Stimulated activated CD8-positive, alpha-beta memory T cell treated with anti-CD3 and anti-CD28 coated beads, Interleukin-7, amount 100 ng/mL, for 4 hours (primary cell): ENCODE results near the gene GNAT1.

ENCODE experiments used
- DNase-seq, 2 donors: peaks; one replicate each; pipeline ENCODE4 v3.0.0-alpha.2; 2020; ENCODE audit warnings: low read depth in 2 of 2

The GNAT1 gene

DNA sequence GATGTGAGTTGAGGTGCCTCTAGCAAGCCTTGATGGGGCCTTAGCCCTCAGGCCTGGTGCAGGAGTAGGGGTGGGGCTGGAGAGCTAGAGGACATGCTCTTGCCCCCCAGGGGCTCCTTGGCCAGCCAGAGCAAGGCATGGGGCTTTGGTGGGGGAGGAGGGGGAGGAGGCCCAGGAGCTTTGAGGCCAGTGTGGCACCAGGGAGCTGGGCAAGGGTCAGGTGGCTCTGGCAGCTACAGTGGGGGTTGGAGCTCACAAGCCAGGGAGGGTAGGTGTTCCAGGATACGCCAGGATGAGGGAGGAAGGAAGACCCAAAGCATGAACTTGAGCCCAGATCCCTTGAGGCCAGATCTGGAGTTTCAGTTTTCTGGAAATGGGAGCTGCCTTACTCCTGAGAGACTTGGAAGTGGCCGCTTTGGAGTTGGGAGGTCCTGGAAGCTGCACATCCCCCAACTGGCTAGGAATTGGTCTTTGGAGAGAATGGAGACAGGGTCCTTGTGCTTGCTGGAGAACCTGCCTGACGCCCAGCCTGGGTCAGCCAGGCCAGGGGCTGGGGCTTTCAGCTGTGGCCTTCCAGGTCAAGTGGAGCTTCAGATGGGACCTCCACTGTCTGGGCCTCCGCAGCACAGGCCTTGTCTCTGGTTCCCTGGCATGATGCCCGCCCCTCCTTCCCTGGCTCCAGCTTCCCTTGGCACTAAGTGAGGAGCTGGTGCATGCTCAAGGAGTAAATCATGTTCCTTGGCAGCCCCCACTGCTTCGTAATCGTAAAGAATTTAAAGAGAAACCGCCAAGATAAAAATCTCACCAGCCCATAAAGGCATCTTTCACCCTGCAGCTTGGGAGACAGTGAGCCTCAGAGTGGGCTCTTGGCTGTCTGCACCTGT is 27.6 kb upstream of the GNAT1 start:
- no peak for DNase-seq

DNA sequence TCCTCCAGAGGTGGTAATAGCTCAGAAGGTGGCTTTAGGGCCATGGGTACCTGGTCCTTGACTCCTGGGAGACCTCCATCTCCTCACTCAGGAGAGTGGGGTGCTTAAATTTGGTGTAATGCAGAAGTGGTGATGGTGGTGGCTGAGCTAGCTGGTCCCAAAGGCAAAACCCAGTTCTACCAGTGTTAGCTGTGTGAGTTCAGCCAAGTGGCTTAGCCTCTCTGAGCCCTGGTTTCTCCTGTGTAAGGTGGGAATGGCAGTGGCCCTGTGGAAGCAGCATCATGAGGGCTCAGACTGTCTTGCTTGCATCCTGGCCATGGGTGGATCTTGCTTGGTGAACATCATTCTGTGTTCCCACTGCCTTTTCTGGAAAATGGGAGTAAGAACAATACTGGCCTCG is 26.9 kb upstream of the GNAT1 start:
- no peak for DNase-seq

DNA sequence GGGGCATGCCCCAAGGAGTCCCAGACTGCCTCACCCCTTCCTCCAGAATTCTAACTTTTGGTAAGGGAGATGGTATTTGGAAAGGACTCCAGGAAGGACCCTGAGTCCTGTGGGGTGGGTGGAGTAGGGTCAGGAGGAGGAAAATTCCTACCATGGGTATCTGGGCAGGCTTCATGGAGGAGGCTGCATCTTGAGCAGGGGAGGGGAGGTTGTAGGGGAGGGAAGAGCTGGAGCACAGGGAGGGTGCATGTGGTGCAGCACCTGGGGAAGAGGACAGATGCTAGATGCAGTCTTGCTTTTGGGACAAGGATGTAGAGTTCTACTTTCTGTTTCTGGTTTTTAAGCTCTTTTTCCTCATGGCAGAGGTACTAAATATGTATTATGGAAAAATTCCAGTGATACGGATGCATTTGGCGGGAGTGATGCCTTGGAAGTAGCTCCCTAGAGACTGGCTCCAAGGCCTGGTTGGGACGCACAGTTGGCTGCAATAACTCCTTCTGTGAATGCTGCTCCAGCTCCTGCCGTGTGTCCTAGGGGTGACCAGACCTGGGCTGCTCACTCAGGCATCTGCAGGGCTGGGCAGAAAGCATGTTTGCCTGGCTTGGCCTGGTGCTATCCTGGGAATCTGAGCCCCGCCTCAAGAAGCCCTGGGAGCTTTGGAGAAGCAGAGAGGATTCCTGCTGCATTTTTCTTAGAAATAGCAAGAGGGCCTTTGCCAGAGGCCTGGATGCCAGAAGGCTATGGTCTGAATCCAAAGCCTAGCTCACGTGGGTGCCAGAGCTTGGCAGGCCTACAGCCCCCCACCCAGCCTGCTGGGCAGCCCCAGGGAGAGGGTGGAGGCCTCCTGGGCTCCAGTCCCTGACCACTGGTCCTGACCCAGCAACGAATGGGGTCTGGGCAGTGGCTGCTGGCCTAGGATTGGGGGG is 26.2 kb upstream of the GNAT1 start:
- DNase-seq = no peak

DNA sequence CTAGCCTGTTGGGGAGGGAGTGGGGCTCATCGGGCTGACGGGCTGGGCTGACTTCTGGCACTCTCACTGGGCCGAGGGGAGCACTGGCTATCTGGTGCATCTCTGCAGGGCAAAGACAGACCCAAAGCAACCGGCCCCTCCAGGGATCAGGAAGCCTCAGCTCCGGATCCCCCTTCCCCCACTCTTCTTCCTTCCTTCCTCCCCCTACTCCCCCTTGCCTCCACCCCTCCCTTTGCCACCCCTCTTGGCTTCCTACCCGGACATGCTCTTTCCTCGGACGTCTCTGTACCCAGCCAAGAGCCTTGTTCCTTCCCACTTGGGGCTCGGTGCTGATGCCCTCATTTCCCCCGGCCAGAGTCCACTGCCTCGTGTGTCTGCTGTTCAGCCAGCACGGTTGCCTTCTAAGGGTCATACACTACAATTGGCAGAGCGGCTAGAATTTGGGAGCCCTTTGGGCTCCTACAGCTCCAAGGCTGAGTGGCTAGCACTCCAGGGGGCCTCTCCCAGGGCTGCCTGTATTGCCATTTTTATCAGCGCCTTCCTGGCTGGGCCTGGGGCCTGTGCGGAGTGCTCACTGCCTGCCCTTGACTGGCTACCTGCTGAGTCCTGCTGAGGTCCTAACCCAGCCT is 25.4 kb upstream of the GNAT1 start:
- no peak for DNase-seq

DNA sequence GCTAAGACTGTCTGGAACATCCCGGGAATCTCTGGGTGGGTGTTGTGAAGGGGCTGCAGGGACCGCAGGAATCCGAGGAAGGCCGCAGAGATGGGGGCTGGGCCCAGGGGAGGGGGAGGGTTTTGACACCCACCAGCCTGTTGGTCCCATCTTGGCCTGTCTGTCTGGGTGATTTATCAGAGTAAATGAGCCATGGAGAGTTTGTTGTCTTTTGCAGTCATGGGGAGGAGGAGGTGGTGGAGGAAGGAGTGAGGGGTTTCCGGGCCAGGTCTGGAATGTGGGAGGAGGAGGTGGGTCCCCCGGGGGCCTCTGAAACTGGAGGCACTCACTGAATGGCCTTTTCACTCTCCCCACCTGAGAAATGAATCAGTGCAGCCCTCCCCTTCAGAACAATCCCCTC is 24.8 kb upstream of the GNAT1 start:
- DNase-seq = no peak

DNA sequence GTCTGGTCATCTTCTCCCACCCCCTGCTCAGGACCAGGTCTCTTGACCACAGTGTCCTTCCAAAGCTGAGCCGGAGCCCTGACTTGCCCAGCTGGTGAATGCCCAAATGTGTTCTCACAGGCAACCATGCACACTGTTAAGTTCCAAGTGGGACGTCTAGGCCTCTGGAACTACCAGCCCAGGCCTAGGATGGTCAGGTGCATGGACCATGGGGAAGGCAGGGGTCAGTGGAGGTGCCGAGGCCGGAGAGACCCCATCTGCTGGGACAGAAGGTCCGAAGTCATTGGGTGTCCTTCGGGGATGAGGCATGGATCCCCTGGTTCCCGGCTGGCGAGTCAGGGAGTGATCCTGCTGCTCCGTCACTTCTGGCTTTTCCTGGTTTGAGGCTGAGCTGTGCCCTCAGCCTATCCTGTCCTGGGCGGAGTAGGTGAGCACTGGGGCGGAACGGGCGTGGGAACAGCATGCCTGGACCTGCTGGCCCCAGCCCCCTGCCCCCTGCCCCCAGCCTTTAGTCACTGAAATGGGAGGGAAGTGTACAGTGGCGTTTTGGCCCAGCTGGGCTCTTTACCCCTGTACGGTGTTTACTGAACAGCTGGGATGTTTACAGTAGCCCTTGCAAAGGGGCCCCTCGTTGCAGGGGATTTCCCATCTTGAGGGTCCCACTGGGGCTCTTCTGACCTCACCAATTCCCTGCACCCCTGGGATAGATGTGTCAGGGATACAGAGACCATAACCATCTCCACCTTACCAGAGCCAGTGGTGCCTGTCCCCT is 24.2 kb upstream of the GNAT1 start:
- DNase-seq = no peak

DNA sequence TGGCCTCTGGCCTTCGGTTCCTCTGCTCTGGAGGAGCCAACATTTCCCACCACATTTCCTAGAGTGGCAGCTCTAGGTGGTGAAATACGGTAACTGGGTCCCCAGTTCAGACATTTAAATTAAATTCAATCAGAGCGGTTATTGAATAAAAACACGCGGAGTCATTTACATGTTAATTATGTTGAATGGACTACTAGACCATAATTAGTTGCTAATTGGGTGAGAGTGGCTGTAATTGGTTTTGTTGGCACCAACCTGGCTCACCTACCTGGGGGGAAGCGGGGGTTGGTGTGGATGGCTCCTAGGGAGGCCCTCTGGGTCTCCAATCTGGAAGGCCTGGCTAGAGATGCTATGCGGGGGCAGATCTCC is 23.6 kb upstream of the GNAT1 start:
- no peak for DNase-seq

DNA sequence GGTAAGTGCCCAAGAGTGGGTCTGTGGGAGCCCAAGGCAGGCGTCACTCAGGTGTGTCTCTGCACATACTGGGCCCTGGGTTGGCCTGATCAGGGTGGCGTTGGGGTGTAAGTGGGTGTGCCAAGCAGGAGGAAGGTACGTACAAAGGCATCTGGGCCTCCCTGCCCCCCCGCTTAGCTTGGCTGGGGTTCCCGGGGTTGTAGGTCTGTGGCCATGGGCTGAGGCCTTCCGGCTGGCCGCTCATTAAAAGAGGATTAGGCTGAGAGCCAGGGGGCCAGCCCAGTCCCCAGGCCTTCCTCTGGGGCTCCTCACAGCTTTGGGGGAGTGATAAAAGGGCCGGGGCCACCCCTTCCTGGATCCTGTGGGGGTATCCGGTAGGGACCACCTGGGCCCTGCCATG is 23.0 kb upstream of the GNAT1 start:
- no peak for DNase-seq

DNA sequence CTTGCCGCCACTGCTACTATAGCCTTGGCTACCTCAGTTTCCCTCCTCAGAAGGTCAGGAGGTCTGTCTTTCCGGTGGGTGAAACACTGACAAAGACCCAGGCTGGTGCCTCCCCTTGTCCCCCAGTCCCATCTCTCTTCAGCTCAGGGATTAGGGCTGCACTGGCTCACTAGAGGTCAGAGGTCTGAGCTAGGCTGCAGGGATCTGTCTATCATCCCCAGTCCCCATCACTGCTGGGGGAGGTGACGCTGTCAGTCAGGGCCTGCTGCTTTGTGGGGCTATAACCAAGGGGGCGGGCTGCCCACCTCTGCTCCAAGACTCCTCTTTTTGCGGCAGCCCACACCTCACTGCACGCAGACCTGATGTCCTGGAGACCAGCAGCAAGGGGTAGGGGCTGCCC is 22.6 kb upstream of the GNAT1 start:
- no peak for DNase-seq

DNA sequence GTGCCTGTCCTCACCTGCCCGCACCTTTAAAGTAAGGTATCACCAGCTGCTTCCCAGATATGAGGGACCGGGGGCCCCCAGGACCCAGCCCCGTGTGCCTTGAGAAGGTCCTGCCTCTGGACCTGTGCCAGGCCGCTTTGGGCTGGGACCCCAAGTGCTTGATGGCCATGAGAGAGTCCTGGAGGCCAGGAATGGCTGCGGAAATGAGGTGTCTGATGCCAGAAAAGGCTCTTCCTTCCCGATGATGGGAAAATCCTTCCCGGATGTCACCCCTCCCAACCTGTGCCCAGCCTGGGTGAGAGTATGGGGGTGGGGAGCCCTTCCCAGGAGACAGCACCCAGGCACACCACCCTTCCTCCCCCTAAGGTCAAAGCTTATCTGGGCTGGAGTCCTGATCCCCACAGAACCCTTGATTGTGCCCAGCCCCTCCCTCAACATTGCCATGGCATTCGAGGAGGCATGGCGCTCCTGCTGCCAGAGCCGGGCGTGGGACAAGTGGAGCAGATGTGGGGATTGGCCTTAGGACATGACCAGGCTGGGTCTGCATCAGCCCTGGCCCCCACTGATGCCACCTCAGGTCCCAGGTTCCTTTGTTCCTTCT is 22.1 kb upstream of the GNAT1 start:
- no peak for DNase-seq

DNA sequence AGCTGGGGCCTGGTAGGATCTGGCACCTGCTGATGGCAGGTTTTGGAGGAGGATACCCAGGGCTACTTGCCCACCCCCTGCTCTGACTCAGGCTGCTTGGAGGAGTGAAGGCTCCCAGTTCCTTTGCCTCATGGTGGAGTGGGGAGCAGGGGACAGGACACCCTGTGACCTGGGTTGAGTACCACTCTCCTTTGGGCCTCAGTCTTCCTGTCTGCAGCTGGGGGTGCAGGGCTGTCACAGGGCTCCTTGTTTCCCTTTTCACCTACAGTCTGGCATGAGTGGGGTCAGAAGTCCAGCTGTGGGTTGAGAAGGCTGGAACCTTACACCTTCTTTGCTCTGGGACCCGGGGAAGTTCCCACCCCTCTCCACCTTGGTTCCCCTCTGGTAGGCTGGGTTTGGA is 21.6 kb upstream of the GNAT1 start:
- no peak for DNase-seq

DNA sequence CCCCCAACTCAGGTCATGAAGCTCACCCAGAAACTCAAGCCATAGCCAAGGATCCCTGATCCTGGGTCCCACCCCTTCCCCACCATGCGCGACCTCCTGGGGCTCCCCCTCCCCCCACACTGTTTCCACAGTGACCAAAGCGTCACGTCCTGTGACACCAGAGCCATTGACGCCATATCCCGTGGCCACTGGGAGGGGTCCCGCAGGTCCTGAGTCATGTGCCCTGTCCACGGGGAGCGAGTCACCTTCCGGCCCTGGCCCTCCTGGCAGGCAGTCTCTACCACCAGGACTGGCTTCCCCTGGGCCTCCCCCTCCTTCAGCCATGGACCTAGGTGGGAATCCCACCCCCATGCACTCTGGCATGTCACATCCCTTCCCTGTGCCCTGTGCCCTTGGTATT is 20.7 kb upstream of the GNAT1 start:
- DNase-seq = no peak

DNA sequence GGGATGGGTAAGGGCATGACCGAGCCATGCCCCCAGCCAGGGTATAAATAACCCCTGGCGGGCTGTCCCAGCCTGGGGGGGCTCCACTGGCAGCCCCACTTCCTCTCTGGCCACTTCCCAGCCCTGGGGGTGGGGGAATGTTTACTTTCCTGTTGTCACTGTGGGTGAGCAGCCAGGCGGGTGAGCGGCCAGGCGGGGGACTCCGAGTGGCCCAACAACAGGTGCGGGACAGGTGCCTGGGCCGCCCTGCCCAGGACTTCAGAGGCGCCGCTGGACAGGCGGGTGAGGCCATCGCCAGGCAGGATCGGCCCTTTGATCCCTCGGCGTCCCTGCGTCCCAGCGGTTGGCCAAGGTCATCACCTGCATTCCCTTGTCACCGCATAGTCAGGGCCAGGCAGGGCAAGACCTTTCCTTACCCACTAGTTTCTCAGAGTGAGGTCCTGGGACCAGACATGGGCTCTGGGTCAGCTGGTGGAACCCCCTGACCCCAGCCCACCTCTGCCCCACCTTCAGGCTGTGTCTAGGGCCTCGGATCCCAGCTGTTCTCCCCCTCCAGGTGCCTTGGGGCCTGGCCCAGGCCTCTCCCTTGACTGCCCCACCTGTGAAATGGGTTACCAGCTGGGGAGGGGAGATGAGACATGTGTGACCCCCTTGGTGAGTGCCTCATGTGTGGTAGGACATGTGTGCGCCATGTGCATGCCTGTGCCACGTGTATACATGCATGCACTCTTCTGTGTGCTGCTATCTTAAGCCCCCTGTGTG is 19.7 kb upstream of the GNAT1 start:
- DNase-seq = no peak

DNA sequence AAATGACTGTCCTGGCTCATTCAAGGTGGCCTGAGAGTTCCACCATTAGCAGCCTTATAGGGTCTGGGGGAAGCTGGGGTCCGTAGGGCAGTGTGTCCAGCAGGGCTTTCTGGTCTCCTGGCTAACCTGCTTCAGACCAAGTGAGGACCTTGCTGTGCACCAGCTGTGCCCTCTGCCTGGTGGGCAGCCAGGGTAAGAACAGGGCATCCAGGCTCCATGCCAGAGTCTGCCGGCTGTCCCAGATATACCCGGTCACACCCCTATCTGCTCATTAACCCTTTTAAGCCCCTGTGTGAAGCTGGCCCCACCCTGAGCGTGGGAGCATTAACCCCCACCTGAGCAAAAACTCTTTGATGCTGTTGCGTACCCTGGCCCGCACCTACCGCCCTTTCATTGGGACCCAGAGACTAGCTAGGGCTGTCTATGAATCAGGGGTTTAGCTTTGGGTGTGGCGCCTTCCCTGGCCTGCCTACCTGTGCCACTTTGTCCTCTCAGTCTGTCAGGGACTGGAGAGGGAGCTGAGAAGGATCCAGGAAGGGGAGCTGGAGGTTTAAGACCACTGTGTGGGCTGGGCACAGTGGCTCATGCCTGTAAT is 18.7 kb upstream of the GNAT1 start:
- no peak for DNase-seq

DNA sequence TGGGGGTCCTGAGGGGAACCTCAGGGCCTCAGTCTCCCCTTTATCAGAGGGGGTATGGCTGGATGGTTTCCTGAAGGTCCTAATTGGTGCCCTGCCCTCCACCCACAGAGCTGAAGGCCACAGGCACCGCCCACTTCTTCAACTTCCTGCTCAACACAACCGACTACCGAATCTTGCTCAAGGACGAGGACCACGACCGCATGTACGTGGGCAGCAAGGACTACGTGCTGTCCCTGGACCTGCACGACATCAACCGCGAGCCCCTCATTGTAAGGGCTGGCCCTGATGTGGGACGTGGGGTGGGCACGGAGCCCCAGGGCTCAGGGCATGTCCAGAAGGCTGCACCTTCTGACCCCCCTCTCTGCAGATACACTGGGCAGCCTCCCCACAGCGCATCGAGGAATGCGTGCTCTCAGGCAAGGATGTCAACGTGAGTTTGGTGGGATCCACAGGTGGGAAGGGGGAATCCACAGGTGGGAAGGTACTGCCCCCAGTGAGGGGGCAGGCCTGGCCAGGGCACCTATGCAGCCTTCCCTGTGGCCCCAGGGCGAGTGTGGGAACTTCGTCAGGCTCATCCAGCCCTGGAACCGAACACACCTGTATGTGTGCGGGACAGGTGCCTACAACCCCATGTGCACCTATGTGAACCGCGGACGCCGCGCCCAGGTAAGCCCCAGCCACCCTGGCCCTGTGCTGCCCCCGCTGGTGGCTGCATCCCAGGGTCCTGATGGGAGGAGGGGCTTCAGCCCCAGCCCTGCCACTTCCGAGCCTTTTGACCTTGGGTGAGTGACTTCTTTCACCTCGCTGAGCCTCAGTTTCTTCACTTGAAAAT is 17.5 kb upstream of the GNAT1 start:
- DNase-seq = no peak

DNA sequence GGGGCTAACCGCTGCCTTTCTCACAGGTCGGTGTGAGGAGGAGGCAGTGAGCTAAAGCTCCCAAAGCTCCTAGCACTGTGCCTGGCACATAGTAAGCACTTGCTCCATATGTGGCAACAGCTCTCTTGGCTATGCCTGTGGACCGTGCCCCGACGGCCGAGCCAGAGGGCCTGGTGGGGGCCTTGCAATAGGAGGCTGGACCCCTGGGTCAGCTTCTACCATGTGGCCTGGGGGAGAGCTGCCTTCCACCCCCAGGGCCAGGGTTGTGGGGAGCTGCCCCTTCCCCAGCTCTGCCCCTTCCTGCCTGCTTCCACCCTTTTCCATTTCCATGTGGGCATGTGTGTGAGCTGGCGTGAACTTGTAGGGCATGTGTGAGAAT is 16.9 kb upstream of the GNAT1 start:
- no peak for DNase-seq

DNA sequence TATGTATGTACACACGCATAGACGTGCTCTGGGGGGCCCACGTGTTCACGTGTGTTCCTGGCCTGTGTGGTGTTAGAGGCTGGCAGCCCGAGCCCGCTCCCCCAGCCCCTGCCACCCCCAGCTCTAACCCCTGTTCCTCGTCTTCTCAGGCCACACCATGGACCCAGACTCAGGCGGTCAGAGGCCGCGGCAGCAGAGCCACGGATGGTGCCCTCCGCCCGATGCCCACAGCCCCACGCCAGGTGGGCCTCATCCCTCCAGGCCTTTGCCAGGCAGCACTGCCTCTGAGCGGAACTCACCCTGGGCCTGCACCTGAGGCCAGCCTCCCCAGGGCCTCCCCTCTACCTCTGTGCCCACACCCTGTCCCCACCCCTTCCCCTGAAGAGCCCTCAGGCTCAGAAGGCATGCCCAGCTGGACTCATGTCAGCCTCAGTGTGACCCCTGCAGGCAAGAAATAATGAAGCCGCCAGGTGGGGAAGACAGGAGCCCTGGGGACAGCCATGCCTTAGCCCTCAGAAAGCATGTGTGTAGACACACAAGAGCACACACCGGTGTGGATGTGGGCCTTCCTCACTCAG is 16.4 kb upstream of the GNAT1 start:
- DNase-seq = no peak

DNA sequence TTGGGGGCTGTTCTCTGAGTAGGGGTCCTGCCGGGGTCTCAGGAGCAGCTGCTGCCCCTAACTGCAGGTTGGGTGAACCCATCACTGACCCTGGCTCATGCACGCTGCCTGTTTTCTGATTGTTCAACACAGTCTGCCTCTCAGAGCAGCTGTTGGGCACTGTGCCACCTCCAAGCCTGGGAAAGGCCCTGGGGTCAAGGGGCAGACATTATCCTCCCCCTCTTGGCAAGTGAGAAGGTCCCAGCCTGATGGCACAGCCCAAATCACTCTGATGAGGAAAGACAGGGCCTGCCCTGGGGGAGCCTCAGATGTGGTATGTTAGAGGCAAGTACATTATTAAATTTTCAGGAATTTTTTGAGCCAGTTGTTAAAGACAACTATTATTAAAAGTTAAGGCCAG is 14.1 kb upstream of the GNAT1 start:
- DNase-seq = no peak

DNA sequence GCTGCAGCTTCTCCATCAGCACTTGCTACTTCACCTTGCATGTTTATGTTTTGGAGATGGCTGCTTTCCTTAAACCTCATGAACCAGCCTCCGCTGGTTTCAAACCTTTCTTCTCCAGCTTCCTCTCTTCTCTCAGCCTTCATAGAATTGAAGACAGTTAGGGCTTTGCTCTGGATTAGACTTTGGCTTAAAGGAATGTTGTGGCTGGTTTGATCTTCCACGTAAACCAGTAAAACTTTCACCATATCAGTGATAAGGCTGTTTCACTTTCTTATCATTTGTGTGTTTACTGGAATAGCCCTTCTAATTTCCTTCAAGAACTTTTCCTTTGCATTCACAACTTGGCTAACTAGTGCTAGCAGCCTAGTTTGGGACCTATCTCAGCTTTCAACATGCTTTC is 11.7 kb upstream of the GNAT1 start:
- no peak for DNase-seq
